IMR-90 (cell line): ENCODE measurements around the gene KRT3. TPM values are rescaled to one million over a fixed set of nuclear protein-coding genes. Genes with fewer than 3 reads are reported as not detected.
A peak's percentile ranks its signal among the peaks of the same experiment; 100 is the strongest.

Experiments used
- ATAC-seq: fragments of 200-7000 bp; cut with Tn5 transposase; 2 replicates; pipeline ENCODE4 v1.9.1; 2020; ENCODE audit warnings: low read depth, mild to moderate bottlenecking, moderate library complexity
- BruUV-seq: library from RNA; stranded (reverse); fragments of 400-500 nt; replicated peaks from 2 replicates; lab custom pipeline; 2021; lab: Mats Ljungman, UMichigan
- CTCF ChIA-PET: fragments of 300-600 bp; formaldehyde crosslinking; extraction: SDS; loops from one replicate; lab custom pipeline; 2021; ENCODE audit warnings: antibody characterized with exemption; lab: Yijun Ruan, JAX
- POLR2A ChIA-PET: fragments of 300-600 bp; sonication (Branson Sonifier 250); formaldehyde crosslinking; loops from one replicate; lab custom pipeline; 2022; ENCODE audit warnings: antibody characterized with exemption; ENCODE audit not compliant: unreplicated experiment; lab: Charles Lee
- DNase-seq: peaks from one replicate; pipeline ENCODE4 v3.0.0; 2013
- H2AFZ ChIP-seq: replicated peaks from 2 replicates; pipeline ENCODE3; 2013; ENCODE audit warnings: low read length, mild to moderate bottlenecking; ENCODE audit not compliant: poor library complexity
- H2AK5ac ChIP-seq: 2 replicates; pipeline ENCODE4 v1.6.1; 2013; ENCODE audit warnings: low read depth, low read length, inconsistent platforms
- H2AK9ac ChIP-seq: replicated peaks from 2 replicates; pipeline ENCODE3; 2013; ENCODE audit warnings: mild to moderate bottlenecking, low read depth, low read length, moderate library complexity; ENCODE audit not compliant: poor library complexity
- H2BK120ac ChIP-seq: 2 replicates; pipeline ENCODE4 v1.6.1; 2013; ENCODE audit warnings: low read depth, low read length, inconsistent platforms
- H2BK15ac ChIP-seq: 3 replicates; pipeline ENCODE4 v1.6.1; 2013; ENCODE audit warnings: low read depth, low read length, inconsistent platforms
- H2BK20ac ChIP-seq: 2 replicates; pipeline ENCODE4 v1.6.1; 2013; ENCODE audit warnings: low read depth, mild to moderate bottlenecking, inconsistent platforms, low read length, moderate library complexity
- H2BK5ac ChIP-seq: 2 replicates; pipeline ENCODE4 v1.6.1; 2013; ENCODE audit warnings: mild to moderate bottlenecking, low read depth, low read length, inconsistent platforms; ENCODE audit not compliant: poor library complexity, severe bottlenecking
- H3K14ac ChIP-seq: replicated peaks from 2 replicates; pipeline ENCODE4 v1.6.1; 2013; ENCODE audit warnings: low read depth, low read length, inconsistent platforms
- H3K18ac ChIP-seq: 2 replicates; pipeline ENCODE4 v1.6.1; 2013; ENCODE audit warnings: low read depth, low read length, control low read depth
- H3K23ac ChIP-seq: 2 replicates; pipeline ENCODE4 v1.6.1; 2013; ENCODE audit warnings: low read depth, low read length, inconsistent platforms
- H3K27ac ChIP-seq: 2 replicates; pipeline ENCODE4 v1.5.1; 2013; ENCODE audit warnings: mild to moderate bottlenecking, control low read depth, low read length; ENCODE audit not compliant: insufficient read depth
- H3K27me3 ChIP-seq: 2 replicates; pipeline ENCODE4 v1.6.1; 2013; ENCODE audit warnings: low read length; ENCODE audit not compliant: control insufficient read depth, insufficient read depth
- H3K36me3 ChIP-seq: 2 replicates; pipeline ENCODE4 v1.6.1; 2013; ENCODE audit warnings: low read length, mixed read lengths; ENCODE audit not compliant: control insufficient read depth, insufficient read depth
- H3K4ac ChIP-seq: 2 replicates; pipeline ENCODE4 v1.6.1; 2013; ENCODE audit warnings: low read depth, low read length, inconsistent platforms
- H3K4me1 ChIP-seq: 2 replicates; pipeline ENCODE4 v1.6.1; 2013; ENCODE audit warnings: low read length, mixed read lengths; ENCODE audit not compliant: control insufficient read depth, insufficient read depth
- H3K4me2 ChIP-seq: 2 replicates; pipeline ENCODE4 v1.6.1; 2013; ENCODE audit warnings: low read depth, mild to moderate bottlenecking, control low read depth, low read length, moderate library complexity
- H3K4me3 ChIP-seq: 2 replicates; pipeline ENCODE4 v1.5.1; 2013; ENCODE audit warnings: low read depth, mild to moderate bottlenecking, control low read depth, low read length, moderate library complexity; ENCODE audit not compliant: insufficient read depth
- H3K56ac ChIP-seq: 2 replicates; pipeline ENCODE4 v1.6.1; 2013; ENCODE audit warnings: low read length, inconsistent platforms; ENCODE audit not compliant: insufficient read depth; ENCODE audit errors: extremely low read depth
- H3K79me1 ChIP-seq, 2 experiments: 2 replicates each; pipeline ENCODE4 v1.6.1; 2013; ENCODE audit warnings: low read length in 2 of 2, inconsistent platforms in 1 of 2, low read depth in 1 of 2
- H3K9ac ChIP-seq: 2 replicates; pipeline ENCODE4 v1.6.1; 2013; ENCODE audit warnings: low read depth, low read length, control low read depth
- H3K9me1 ChIP-seq: 2 replicates; pipeline ENCODE4 v1.6.1; 2013; ENCODE audit warnings: low read length, inconsistent platforms; ENCODE audit not compliant: insufficient read depth
- H3K9me3 ChIP-seq: 2 replicates; pipeline ENCODE4 v1.6.1; 2013; ENCODE audit warnings: low read length; ENCODE audit not compliant: control insufficient read depth, insufficient read depth
- H4K20me1 ChIP-seq: 2 replicates; pipeline ENCODE4 v1.6.1; 2013; ENCODE audit warnings: low read length, inconsistent platforms; ENCODE audit not compliant: insufficient read depth
- H4K5ac ChIP-seq: 2 replicates; pipeline ENCODE4 v1.6.1; 2013; ENCODE audit warnings: mild to moderate bottlenecking, low read depth, low read length, control low read depth
- H4K8ac ChIP-seq, 2 experiments: 2 replicates each; pipeline ENCODE4 v1.6.1; 2013; ENCODE audit warnings: low read depth in 2 of 2, low read length in 2 of 2, control low read depth in 1 of 2, inconsistent platforms in 1 of 2
- H4K91ac ChIP-seq: 2 replicates; pipeline ENCODE4 v1.6.1; 2013; ENCODE audit warnings: low read depth, low read length, inconsistent platforms; ENCODE audit not compliant: insufficient read depth
- BHLHE40 ChIP-seq: fragments of 150-350 bp; IDR thresholded peaks from 2 replicates; pipeline ENCODE4 v1.6.1; 2016; ENCODE audit warnings: mild to moderate bottlenecking, low read depth, low read length
- CEBPB ChIP-seq: IDR thresholded peaks from 2 replicates; pipeline ENCODE4 v1.6.1; 2012; ENCODE audit warnings: low read depth, low read length, improper control_type of control experiment
- CHD1 ChIP-seq: IDR thresholded peaks from 2 replicates; pipeline ENCODE4 v1.6.1; 2012; ENCODE audit warnings: low read depth, low read length, improper control_type of control experiment
- ELK1 ChIP-seq: fragments of 150-350 bp; IDR thresholded peaks from 2 replicates; pipeline ENCODE4 v1.6.1; 2016; ENCODE audit warnings: low read depth, mild to moderate bottlenecking, low read length, moderate library complexity, borderline replicate concordance
- MAZ ChIP-seq: IDR thresholded peaks from 2 replicates; pipeline ENCODE4 v1.6.1; 2012; ENCODE audit warnings: low read depth, mild to moderate bottlenecking, low read length, improper control_type of control experiment, moderate library complexity, borderline replicate concordance
- MXI1 ChIP-seq: IDR thresholded peaks from 2 replicates; pipeline ENCODE4 v1.6.1; 2012; ENCODE audit warnings: low read depth, mild to moderate bottlenecking, low read length, moderate library complexity, borderline replicate concordance
- POLR2A ChIP-seq: IDR thresholded peaks from 2 replicates; pipeline ENCODE4 v1.6.1; 2012; ENCODE audit warnings: mild to moderate bottlenecking, low read depth, low read length
- RAD21 ChIP-seq: IDR thresholded peaks from 2 replicates; pipeline ENCODE4 v1.6.1; 2012; ENCODE audit warnings: low read length, improper control_type of control experiment
- RCOR1 ChIP-seq: IDR thresholded peaks from 2 replicates; pipeline ENCODE4 v1.6.1; 2012; ENCODE audit warnings: mild to moderate bottlenecking, low read length, improper control_type of control experiment; ENCODE audit not compliant: insufficient replicate concordance
- SMC3 ChIP-seq: fragments of 150-350 bp; IDR thresholded peaks from 2 replicates; pipeline ENCODE4 v1.6.1; 2016; ENCODE audit warnings: low read depth, mild to moderate bottlenecking, antibody characterized with exemption, low read length, moderate library complexity
- WGBS, 2 experiments: methylation state at CpG; one replicate each; pipeline versions ENCODE4 v1.1.5 to v1.1.7; 2013; ENCODE audit warnings: missing lambda C conversion rate in 2 of 2; ENCODE audit not compliant: insufficient read length in 1 of 2; ENCODE audit errors: extremely low coverage in 2 of 2; 5-methylcytosine and 5-hydroxymethylcytosine counted together
- dilution Hi-C: fragments of 300-500 bp; cut with HindIII; formaldehyde crosslinking; loops from one replicate; pipeline ENCODE4 v1.14.3; 2018; ENCODE audit warnings: low sequenced_read_pairs; ENCODE audit not compliant: unreplicated experiment
- in situ Hi-C: fragments of 300-500 bp; cut with MboI; formaldehyde crosslinking; loops from 3 replicates; pipeline ENCODE4 v1.14.3; 2019; ENCODE audit warnings: low sequenced_read_pairs, inconsistent platforms, mixed read lengths
- intact Hi-C: fragments of 100-400 bp; cut with micrococcal nuclease; formaldehyde crosslinking; loops from 2 replicates; pipeline ENCODE4 v1.10.0; 2022
- polyA plus RNA-seq, 3 experiments: library from polyadenylated mRNA; depleted of rRNA; stranded (reverse); fragments of >200 nt; gene quantifications; 2 replicates each; pipeline ENCODE4 v1.2.3, GENCODE V29; 2012; ENCODE audit warnings: low replicate concordance in 1 of 3
- total RNA-seq: library from RNA; depleted of rRNA; stranded (reverse); fragments of >200 nt; gene quantifications from 2 replicates; pipeline ENCODE4 v1.2.3, GENCODE V29; 2012
- TF ChIP-seq, protein P1 (sequence below): fragments of 150-350 bp; IDR thresholded peaks from 2 replicates; pipeline ENCODE4 v1.6.1; 2017; ENCODE audit warnings: mild to moderate bottlenecking, antibody characterized with exemption, low read length, low read depth

The KRT3 gene
- total and polyA plus RNA-seq, 2 of the 4 experiments (the other 2 are of a cell fraction), result not detected

DNA sequence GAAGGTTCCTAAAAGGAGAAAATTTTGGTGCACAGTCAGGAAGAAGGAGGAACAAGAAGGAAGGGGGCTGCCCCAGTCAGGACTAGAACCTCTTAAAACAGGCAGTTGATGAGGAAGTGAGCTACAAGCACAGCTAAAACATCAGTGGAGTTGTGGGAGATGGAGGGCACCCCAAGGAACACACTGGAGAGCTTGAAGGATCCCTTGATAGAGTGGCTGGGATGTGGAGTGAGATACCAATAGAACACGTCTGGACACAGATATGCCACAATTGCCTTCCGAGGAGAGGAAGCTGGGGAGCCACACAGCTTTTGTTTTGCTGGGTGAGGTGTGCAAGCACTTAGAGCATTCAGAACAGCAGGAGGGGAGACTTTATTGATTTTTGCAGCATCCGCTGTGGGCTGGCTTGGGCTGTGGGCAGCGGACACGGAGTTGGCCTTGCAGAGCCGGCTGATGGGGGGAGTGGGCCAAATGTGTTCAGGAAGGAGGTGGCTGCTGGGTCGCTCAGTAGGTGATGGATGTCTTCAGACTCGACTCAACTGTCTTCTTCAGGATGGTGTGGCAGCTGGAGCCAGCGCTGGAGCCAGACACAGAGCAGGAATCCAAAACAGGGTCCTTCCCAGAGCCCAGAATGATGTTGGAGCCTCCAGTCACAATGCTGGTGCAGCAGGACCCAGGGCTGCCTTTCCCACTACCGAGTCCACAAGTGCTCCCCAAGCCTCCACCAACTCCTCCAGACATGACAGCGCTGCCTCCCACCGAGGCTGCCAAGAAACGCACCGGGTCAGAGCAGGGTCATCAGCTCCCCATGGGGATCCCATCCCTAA lies 42.9 kb upstream of the KRT3 start:
- Histone ChIP-seq H4K5ac (no peak overlapping the region), H3K79me1 (no peaks in the 10 kb centered on the region), H2BK120ac (no peak overlapping the region), H3K4me1 (peaks cover 18% of the 10 kb centered on the region), H2BK5ac (no peak overlapping the region), H2AK5ac (no peak overlapping the region; the same call in 1 of the 2 replicates), H3K4me2 (no peak overlapping the region), H3K23ac (no peak overlapping the region), H3K14ac (no peak overlapping the region), H4K91ac (no peak overlapping the region), H2AFZ (no peak overlapping the region), H3K9ac (no peak overlapping the region), H4K8ac (no peak overlapping the region), H4K20me1 (no peaks in the 10 kb centered on the region), H3K9me3 (no peaks in the 10 kb centered on the region), H3K56ac (no peak overlapping the region), H3K9me1 (peaks cover 20% of the 10 kb centered on the region), H2BK20ac (no peak overlapping the region), H2BK15ac (no peak overlapping the region), H3K4me3 (no peak overlapping the region), H3K18ac (no peak overlapping the region), H2AK9ac (peak overlapping the region; percentile 68), H3K27me3 (peaks cover 9% of the 10 kb centered on the region), H3K36me3 (no peaks in the 10 kb centered on the region), H3K27ac (no peak overlapping the region), H3K4ac (no peak overlapping the region)
- dilution Hi-C loops, result no loop called here
- no peak for DNase-seq
- BruUV-seq, result no TSS peak
- WGBS, 2 experiments, result 74% methylated on average over 5 of the region's 14 CpGs; no CpG with 5 or more reads in 1 of the 2 experiments
- CTCF ChIA-PET, result interaction anchor here (2.1 kb wide), 1 partner anchor 27 kb away, joined by 4 read pairs; no protein-coding TSS in a partner anchor
- ATAC-seq, result no peak
- POLR2A ChIA-PET, result no interaction called here
- TF ChIP-seq CEBPB, result no peak
- TF ChIP-seq RAD21, result no peak
- no peak for TF ChIP-seq RCOR1
- TF ChIP-seq POLR2A, result no peak
- TF ChIP-seq MXI1, result no peak
- TF ChIP-seq, protein P1, sequence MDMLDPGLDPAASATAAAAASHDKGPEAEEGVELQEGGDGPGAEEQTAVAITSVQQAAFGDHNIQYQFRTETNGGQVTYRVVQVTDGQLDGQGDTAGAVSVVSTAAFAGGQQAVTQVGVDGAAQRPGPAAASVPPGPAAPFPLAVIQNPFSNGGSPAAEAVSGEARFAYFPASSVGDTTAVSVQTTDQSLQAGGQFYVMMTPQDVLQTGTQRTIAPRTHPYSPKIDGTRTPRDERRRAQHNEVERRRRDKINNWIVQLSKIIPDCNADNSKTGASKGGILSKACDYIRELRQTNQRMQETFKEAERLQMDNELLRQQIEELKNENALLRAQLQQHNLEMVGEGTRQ, result no peak
- TF ChIP-seq MAZ, result no peak
- no peak for TF ChIP-seq CHD1
- TF ChIP-seq ELK1, result no peak
- no peak for TF ChIP-seq SMC3
- no peak for TF ChIP-seq BHLHE40
- in situ Hi-C loops, result no loop called here
- intact Hi-C loops, result no loop called here
